Putamen (tissue), 1 donor: ENCODE results near the gene RBM38.

Experiments used
- DNase-seq: peaks from one replicate; pipeline ENCODE4 v3.0.0-alpha.2; 2016; ENCODE audit warnings: low spot score

RBM38 gene

DNA sequence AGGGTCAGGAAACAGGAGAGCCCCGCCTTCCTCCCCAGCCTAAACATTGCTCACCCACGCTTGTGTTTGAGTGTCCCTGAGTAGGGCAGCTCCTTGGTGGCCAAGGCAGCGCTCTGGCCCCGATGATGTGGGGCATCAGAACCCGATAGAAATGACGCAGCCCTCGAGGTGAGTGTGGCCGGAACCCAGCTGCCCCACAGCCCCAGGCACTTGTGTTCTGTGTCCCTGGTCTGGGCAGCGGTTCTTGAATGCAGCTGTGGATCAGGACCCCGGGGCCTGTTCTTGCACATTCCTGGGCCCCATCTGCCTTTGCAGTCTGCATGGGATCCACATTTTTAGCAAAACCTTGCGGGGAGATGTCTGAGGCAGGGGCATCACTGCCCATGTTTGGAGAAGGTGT is 12.8 kb downstream of the RBM38 start:
- no peak for DNase-seq

DNA sequence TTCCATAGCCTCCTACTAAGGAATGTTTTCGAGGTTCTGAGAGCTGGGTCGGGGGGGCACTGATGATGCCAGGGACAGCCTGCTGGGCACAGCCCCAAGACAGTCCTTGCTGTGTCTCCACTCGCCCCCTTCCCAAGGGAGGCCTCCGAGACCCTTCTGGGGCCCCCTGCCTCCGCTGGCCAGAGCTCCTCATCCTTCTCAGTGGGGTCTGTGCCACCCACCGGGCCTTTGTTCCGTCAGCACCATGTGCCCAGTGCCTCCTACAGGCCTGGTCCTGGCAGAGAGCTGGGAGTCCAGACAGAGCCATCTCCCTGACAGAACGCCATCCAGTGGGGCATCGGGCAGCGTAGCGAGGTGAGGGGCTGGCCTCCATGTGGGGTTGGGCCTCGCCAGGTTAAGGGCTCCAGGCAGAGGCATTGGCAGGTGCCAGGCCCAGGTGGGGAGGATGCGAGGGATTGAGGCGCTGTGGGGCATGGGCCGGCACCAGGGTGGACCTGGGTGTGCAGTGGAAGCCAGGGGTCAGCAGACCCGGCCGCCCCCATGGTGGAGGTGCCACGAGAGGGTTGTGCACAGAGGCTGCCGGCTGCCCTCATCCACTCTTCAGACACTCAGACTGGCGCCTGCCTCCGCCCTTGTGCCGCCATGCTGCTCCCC is 13.3 kb downstream of the RBM38 start:
- DNase-seq: no peak

DNA sequence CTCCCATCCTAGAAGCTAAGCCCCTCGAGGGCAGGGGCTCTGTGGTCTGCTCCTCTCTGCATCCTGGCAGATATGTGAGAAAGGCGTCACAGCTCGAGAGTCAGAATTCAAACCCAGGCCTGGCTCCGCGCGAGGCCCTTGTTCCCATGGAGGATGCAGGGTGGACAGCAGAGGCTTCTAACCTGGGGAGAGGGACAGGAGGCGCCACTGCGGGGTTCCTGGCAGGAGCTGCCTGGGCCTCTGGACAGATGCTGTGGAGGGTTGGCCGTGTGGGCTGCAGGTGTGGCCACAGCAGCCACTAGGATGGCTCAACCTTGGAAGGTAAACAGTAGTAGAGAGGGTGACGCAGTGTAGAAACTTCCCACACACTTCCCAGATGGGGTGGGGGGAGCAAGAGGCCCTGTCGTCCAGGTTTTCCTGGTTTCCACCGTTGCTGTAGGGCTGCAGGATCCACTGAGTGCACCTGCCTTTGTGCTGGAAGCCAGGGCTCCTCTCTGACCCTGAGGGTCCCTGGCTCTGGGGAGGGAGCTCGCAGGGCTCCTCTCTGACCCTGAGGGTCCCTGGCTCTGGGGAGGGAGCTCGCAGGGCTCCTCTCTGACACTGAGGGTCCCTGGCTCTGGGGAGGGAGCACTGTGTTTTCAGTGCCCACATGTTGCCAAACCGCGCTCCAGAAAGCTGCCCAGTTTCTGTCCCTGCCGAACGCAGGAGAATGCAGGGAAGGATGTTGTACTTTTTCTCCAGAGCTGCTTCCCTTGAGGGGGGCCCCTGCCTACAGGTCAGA is 14.2 kb downstream of the RBM38 start:
- no peak for DNase-seq

DNA sequence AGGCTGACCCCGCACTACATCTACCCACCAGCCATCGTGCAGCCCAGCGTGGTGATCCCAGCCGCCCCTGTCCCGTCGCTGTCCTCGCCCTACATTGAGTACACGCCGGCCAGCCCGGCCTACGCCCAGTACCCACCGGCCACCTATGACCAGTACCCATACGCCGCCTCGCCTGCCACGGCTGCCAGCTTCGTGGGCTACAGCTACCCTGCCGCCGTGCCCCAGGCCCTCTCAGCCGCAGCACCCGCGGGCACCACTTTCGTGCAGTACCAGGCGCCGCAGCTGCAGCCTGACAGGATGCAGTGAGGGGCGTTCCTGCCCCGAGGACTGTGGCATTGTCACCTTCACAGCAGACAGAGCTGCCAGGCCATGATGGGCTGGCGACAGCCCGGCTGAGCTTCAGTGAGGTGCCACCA is 16.4 kb downstream of the RBM38 start:
- no peak for DNase-seq

DNA sequence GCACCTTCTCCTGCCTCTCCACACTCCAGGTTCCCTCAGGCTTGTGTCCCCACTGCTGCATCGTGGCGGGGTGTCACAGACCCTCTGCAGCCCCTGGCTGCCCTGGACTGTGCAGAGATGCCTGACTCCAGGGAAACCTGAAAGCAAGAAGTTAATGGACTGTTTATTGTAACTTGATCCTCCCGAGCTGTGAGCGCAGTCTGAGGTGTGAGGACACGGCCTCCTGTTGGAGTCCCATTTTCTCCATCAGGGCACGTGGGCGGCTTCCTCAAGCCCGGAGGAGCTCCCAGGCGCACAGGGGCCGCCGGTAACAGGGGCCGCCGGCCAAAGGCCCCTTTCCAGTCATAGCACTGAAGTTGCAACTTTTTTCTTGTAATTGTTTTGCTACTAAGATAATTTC is 16.9 kb downstream of the RBM38 start:
- no peak for DNase-seq

DNA sequence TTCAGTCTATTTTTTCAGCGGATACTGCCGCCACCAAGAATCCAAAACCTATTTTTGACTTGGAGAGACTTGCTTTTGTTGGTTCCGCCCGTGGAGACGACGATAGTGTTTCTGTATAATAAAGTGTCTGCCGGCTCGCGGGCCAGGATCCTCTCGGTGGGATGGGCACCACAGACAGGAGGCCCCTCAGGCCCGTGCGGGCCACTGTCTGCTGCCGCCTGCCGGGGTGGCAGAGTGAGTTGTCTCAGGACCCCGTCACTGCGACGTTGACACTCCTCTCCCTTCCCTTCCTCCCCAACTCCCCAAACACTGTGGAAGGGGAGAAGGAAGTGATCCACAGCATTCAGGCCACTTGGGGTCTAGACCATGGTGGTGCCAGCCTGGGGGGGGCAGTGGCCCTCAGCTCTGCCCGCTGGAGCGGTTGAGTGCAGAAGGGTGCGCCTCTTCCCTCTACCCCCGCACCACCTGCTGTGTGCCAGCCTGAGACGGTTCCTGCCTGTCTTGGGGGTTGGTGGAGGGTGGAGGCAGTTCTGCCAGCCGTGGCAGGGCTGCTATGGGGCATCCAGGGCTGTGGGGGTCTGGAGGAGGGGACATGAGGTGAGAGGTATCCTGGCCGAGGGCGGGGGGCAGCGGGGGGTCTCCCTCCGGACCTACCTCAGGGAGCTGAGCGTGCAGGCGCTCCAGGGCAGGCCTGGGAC is 17.5 kb downstream of the RBM38 start:
- no peak for DNase-seq

DNA sequence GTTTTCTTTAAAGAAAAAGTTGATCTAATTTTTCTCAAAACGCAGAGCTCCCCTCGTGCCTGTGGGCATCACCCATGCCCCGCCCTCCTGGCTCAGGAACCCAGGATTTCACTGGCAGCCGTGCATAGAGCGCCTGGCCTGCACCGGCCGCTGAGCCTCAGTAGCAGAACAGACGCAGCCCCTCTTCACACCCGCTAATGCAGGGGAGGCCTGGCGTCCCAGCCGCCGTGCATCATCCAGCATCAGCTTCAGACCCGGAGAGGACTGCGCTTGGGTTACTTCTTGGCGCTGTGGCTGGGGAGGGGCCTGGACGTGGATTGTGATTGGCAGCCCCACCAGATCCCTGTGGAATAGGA is 18.1 kb downstream of the RBM38 start:
- DNase-seq: no peak

DNA sequence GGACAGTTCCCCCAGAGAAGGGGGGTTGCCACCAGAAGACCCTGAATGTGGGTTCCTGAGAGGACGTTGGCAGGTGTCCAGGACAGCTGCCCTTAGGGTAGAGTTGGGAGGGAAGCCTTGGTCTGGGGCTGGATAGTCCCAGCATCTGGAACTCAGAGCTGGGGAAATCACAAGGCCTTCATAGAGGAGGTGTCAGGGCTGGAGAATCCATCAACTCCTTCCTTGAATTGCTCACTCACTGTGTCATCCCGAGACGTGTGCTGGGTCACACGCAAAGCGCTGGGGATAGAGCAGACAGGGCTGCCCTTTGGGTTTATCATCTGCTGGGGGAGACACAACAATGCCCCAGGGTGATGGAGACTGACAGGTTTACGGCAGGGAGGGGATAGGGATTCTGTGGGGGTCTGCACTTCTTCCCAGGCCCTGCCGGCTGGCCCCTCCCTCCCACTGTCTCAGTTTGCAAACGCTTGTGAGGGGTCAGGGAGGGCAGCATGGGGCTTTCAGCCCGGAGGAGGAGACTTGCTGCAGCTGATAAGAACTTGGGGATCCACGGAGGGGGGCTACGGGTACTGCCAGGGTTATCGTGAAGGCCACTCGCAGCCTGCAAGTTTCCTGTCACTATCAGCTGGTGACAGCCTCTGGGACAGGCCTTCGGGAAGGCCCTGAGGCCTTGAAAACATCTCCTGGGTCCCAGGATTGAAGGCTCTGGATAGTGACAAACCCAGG is 18.6 kb downstream of the RBM38 start:
- DNase-seq: no peak

DNA sequence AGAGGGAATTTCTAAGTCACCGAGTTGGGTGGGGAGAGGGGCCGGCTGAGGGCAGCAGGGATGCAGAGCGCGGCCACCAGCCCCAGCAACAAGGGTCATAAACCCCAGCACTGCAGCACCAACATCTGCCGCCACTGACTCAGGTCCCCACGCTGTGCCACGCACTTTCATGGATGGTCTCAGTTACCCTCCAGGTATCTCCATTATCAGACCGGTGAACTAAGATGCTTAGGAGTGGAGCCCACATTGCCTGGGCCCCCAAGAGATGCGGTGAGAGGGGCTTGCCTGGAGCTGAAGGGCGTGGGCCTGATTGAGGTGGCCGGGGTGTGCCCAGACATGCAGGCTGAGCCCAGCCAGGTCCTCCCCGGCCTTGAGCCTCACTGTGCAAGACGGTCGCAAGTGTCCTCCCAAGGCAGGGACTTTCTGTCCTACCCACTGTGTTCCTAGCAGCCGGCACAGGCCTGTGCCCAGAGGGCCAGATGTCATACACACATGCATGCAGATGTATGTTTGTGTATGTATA is 19.3 kb downstream of the RBM38 start:
- DNase-seq: no peak

DNA sequence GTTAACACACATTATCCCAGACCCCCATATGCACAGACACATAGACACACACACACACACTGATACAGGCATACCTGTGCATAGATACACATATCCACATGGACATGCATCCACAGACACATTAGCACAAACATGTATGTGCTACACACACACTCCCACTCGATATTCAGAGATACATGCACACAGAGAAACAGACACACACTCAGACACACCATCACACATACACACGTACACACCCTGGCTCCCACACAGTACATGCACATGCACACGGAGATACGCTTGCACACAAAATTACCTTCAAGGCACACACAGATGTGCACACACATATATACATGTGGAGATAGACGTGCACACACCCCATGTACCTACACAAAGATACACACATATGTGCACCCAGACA is 19.7 kb downstream of the RBM38 start:
- no peak for DNase-seq

DNA sequence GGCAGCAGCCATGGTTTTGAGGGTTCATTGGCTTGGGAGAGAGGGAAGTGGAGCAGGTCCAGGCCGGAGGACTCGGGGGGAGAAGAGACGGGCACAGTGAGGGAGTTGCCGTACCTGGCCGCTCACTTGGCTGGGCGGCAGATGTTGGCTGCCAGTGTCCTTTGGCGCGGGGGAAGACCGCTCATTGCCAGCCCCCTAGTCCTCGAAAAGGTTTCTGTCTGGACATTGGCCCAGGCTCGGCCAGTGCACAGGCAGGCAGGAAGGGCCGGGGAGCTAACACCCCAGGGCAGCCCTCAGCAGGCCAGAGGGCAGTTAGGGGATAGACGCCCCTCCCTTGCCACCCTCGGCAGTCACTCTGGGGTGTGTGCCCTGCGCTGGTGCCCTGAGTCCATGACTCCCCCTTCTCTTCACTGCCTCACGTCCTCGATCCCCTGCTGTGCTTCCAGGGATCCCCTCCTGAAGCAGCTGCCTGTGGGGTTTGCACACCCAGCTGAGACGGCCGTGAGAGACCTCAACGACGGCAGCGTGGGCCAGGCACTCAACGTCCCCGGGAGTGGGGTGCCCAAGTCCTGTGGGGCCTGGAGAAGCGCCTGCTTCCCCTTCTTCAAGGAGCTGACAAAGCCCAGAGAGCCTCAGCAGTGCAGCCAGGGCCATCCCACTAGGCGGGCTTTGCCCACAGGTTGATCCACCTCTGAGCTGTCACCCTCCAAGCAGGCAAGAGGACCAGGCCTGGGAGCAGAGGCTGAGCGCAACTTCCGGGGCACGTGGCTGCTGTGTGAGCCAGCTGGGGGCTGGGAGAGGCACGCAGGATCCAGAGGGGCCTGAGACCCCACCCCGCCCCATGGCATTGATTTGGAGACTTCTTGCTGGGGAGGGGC is 20.4 kb downstream of the RBM38 start:
- no peak for DNase-seq

DNA sequence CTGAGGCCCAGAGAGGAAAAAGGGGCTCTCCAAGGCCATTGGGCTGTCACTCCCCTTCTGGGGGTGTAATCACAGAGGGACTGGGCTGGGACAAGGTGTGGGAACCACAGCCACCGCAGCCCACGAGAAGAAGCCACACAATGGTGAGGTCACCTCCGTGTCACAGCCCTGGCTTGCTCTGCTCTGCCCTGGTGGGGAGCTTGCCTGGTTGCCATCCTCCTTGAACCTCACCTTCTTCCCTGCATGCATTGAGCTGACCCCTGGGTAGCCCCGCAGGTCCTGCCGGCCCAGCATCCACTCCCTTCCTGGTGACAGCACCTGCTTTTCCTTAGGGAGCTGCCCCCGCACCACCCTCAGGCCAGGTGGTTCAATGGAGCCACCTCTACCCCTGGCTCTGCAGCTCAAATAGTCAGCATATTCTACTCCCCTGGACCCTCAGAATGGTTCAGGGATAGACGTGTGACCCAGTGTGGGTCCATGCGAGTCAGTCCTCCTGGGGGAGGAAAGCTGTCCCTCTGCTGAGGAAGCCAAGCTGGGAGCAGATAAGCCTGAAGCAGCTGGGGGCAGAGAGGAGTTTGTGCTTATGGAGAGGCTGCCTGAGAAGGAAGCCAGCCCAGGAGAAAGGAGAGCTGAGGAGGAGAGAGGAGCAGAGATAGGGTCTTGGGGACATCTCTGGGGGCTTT is 21.3 kb downstream of the RBM38 start:
- DNase-seq: no peak

DNA sequence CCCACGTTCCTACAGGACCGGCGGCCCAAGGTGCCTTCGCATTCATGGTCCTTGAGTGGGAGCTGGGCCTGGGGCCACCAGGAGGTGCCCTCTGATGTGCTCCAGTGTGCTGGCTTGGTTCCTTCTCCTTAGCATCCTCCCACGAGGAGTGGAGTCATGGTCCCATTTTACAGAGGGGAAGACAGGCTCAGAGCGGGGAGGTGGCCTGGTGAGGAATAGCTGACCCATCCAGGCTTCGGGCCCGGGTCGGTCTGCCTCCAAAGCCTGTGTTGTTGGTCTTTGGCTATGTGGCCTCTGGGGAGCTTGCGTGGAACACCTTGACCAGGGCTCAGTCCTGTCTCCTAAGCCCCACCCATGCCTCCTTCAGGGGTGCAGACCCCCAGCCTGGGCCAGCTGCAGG is 22.8 kb downstream of the RBM38 start:
- DNase-seq: no peak

DNA sequence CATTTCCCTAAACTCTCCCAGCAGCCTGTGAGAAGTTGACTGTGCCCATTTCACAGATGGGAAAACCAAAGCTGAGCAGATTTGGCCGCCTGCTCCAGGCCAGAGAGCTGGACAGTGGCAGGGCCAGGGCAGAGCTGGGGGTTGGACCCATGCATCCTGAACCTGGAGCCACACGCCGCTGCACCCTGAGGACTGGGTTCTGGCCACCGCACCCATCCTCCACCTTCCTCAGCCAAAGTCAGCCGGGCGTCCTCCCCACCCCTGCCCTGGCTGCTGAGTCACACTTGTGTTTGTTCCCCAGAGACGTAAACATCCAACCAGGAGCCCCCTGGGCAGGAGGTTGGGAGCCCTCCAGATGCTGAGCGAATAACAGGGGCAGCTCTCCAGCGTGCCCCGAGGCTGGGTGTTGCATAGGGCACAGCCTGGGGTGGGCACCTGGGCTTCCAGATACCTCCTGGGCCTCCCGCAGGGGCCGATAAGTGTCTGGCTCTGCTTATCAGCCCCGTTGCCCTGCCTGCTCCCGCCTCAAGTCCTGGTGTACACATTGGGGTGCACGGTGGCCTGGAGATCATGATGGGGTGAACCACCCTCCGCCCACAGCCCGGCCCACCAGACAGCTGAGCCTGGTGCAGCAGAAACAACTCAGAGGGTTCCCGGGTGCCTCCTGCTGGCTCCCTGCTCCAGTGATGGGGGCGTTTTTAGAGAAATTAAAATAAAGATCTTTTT is 23.8 kb downstream of the RBM38 start:
- no peak for DNase-seq

DNA sequence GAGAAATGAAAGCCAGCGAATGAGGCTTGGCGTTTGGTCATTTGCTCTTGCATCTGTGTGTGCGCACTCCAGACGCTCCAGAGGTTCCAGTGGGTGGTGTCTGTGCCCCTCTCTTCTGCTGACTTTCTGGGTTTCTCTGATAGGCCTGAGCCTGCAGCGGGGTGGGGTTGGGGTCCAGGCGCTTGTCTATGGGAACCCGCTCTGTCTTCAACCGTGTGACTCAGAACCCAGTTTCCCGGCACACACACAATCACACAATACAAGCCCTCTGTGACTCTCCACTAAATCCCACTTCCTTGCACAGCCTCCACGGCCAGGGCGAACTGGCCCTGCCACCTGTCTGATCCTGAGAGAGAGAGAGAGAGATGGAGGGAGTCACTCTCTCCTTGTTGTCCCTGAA is 24.6 kb downstream of the RBM38 start:
- no peak for DNase-seq

DNA sequence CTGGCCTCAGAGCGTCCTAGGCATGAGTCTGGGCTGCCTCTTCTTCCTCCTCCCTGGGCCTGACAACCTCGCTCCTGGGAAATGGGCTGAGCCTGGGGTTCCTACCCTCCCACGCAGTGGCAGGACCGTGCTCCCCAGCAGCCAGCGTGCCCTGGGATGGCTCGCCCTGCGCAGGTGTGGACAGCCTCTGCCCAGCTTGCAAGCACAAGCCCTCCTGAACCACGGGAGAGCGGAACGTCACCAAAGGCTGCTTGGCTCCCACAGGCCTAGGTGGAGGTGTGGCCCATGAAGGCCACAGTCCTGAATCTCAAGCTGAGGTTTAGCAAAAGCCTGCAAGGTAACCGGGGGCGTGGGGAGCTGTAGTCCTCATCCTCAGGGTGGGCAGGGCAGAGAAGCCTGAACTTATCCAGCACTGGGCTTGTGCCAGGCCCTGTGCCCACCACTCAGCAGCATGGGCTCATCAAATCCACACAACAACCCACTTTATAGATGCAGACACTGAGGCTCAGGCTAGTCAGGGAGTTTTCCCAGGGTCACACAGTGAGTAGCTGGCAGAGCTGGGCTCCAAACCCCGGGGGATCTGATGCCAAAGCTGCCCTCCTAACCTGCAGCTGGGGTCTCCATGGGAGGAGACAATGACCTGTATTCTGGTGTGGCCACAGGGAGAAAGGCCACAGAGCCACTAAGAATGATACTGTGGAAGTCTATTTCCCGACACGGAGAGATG is 25.3 kb downstream of the RBM38 start:
- no peak for DNase-seq

DNA sequence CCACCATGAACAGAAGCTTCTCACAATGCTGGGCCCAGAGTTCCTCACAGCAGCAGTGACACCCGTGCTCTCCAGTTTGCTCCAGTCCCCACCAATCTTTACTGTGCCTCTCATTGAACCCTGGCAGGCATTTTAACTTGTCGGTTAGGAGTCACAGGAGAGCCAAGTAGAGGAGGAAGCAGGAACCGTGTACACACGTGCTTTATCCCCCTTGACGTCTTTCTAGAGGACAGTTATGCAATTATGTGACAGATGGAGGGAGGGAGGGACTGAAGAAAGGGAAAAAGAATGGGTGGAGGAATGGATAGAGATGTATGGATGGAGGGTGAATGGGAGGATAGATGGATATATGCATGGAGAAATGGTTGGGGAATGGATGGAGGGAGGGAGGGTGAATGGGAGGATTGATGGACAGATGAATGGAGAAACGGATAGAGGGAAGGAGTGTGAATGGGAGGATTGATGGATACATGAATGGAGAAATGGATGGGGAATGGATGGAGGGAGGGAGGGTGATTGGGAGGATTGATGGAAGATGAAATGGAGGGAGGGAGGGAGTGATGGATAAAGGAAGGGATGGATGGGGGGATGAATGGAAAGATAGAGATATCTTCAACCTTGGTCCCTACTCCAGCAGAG is 26.0 kb downstream of the RBM38 start:
- no peak for DNase-seq

DNA sequence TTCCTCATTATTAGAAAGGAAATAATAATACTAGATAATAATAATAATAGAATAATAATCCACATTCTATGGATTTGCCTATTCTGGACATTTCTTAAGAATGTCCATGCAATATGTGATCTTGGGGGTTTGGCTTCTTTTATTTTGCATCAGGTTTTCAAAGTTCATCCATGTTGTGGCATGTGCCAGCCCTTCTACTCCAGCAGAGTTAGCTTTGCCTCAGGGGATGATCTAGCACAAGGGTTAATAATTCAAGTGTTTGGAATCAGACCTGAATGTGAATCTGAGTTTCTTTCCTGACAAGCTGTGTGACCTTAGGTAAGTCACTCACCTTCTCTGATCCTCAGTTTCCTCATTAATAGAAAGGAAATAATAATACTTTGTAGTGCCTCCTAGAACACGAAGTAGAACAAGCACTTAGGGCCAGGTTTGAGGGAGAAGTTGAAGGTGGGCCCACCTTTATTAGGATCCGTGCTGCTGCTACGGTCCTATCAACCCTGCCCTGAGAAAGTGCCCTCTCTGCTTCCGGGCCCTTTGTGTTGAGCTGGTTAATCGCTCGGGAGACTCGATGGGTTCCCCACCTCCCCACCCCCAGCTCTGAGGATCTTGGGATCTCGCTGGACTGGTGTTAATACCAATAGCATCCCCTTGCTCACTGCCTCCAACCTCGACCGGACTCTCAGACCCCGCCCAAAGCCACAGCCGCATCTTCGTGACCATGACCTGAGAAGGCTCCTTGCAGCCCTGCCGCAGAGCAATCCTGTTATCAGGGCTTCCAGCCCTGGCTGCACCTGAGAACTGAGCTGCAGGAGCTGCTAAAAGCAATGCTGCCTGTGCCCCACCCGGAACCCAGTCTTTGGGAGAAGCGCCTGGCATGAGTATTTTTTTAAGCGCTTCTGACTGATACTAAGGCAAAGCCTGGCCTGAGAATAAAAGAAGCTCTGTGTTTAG is 26.9 kb downstream of the RBM38 start:
- DNase-seq: no peak
